ENCODE measurements around the gene FADS2. TPM values are rescaled to one million over a fixed set of nuclear protein-coding genes. Genes with fewer than 3 reads are reported as not detected.
A peak's percentile ranks its signal among the peaks of the same experiment; 100 is the strongest.

FADS2 gene
- total RNA-seq, 1 experiment from 2014 or later, result 423 TPM

- no peak for DNase-seq (ENCODE audit: low spot score)
- ATAC-seq, result no peak
- Mint-ChIP-seq H3K27me3 (ENCODE audit: low read depth) (no peaks in the 10 kb centered on the region; the same call in 1 of the 2 replicates), H3K9me3 (no peaks in the 10 kb centered on the region), H3K36me3 (no peaks in the 10 kb centered on the region), H3K27ac (no peak overlapping the region), H3K4me3 (no peak overlapping the region), H3K4me1 (peaks cover 34% of the 10 kb centered on the region)
- ChIA-PET POLR2A (interaction anchor here (0.6 to 1.2 kb wide), 2 partner anchors 64 to 367 kb away, joined by 3 to 4 read pairs; no protein-coding TSS in a partner anchor), CTCF (interaction anchor here (1.0 to 4.7 kb wide), 6 partner anchors 8 to 203 kb away, joined by 3 to 32 read pairs (median 21); no protein-coding TSS in a partner anchor)
- TF ChIP-seq CBFB (CRISPR knock-in tag; IDR thresholded peaks at IDR 0.05; ENCODE audit: low read depth), result no peak
- no peak for TF ChIP-seq EMX1 (CRISPR knock-in tag; IDR thresholded peaks at IDR 0.05)
Observed at GRCh38 chr11:61879152-61879551, 51.1 kb downstream of the FADS2 start.

GRCh38 chr11:61880031-61880430 is 51.9 kb downstream of the FADS2 start:
- CTCF ChIA-PET, result interaction anchor here (1.0 to 4.7 kb wide), 6 partner anchors 9 to 228 kb away, joined by 3 to 32 read pairs (median 21); no protein-coding TSS in a partner anchor
- ATAC-seq (no peak), DNase-seq (ENCODE audit: low spot score) (no peak)
- POLR2A ChIA-PET, result interaction anchor here (0.6 to 2.5 kb wide), 4 partner anchors 65 to 366 kb away, joined by 3 to 10 read pairs (median 4); partner anchors contain the start of gene BEST1
- peaks cover 32% of the 10 kb centered on the region for H3K4me1 Mint-ChIP-seq
- no peaks in the 10 kb centered on the region for H3K27me3 Mint-ChIP-seq (ENCODE audit: low read depth)
- H3K27ac Mint-ChIP-seq, result peak overlapping the region; percentile 21
- H3K4me3 Mint-ChIP-seq, result no peak overlapping the region
- TF ChIP-seq, protein P1, sequence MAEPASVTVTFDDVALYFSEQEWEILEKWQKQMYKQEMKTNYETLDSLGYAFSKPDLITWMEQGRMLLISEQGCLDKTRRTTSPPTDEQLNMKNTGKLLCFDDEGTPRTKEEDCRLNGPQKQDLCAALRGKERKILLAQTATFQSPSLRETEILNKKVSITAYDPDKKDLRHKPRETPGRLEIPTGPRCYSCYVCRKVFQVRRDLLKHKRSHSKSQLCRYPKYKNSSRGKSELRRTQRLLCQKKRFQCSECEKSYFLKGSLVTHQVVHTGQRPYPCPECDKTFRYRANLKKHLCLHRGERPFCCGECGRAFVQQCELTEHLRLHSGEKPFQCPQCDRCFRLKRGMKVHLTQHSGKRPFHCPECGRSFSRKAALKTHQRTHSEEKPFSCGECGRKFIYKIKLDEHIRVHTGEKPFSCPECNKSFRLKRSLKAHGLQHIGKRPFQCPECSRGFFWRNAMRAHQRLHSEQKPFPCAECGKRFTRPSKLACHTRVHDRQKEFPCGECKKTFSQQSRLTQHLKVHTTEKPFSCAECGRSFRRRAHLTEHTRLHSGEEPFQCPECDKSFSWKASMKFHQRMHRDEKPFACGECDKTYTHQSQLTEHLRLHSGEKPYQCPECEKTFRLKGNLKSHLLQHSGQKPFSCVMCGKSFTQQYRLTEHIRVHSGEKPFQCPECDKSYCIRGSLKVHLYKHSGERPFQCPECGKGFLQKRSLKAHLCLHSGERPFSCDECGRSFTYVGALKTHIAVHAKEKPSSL (CRISPR knock-in tag; conservative IDR thresholded peaks at IDR 0.05), result no peak
- no peak for TF ChIP-seq TEAD1 (CRISPR knock-in tag; IDR thresholded peaks at IDR 0.05)
- TF ChIP-seq, protein P2, sequence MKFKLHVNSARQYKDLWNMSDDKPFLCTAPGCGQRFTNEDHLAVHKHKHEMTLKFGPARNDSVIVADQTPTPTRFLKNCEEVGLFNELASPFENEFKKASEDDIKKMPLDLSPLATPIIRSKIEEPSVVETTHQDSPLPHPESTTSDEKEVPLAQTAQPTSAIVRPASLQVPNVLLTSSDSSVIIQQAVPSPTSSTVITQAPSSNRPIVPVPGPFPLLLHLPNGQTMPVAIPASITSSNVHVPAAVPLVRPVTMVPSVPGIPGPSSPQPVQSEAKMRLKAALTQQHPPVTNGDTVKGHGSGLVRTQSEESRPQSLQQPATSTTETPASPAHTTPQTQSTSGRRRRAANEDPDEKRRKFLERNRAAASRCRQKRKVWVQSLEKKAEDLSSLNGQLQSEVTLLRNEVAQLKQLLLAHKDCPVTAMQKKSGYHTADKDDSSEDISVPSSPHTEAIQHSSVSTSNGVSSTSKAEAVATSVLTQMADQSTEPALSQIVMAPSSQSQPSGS (CRISPR knock-in tag; IDR thresholded peaks at IDR 0.05; ENCODE audit: borderline replicate concordance, low read depth), result no peak
- TF ChIP-seq JAZF1 (CRISPR knock-in tag; IDR thresholded peaks at IDR 0.05), result no peak
- no peak for TF ChIP-seq PREB (CRISPR knock-in tag; IDR thresholded peaks at IDR 0.05; ENCODE audit: borderline replicate concordance)
- TF ChIP-seq USF2 (CRISPR knock-in tag; IDR thresholded peaks at IDR 0.05), result no peak
- TF ChIP-seq NR3C1 (CRISPR knock-in tag; conservative IDR thresholded peaks at IDR 0.05; ENCODE audit: low read depth), result no peak
- H3K36me3 Mint-ChIP-seq, result no peaks in the 10 kb centered on the region
- no peaks in the 10 kb centered on the region for H3K9me3 Mint-ChIP-seq

DNA sequence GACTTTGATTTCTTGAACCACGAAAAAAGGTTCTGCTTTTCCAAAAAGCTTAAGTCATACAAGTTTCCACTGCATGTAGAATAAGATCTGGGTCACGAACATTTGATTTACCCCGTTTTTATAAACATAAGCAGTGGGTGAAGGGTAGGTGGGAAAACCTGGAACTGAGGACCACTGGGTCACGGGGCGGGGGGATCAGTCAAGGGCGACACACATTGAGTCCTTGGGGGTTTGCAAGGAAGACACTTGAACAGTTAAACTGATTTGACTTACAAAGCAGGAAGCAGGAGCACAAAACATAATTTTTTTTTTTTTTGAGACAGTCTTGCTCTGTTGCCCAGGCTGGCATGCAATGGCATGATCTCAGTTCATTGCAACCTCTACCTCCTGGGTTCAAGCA is 52.4 kb downstream of the FADS2 start:
- peaks cover 31% of the 10 kb centered on the region for H3K4me1 Mint-ChIP-seq
- no peak overlapping the region for H3K4me3 Mint-ChIP-seq
- ChIA-PET POLR2A (interaction anchor here (0.6 to 2.5 kb wide), 3 partner anchors 69 to 205 kb away, joined by 3 to 10 read pairs (median 8); partner anchors contain the start of gene BEST1), CTCF (interaction anchor here (1.0 to 4.7 kb wide), 10 partner anchors 10 to 228 kb away, joined by 3 to 33 read pairs (median 14); no protein-coding TSS in a partner anchor)
- DNase-seq (ENCODE audit: low spot score) (no peak), ATAC-seq (no peak)
- H3K27me3 Mint-ChIP-seq (ENCODE audit: low read depth), result no peaks in the 10 kb centered on the region
- H3K27ac Mint-ChIP-seq, result no peak overlapping the region; the same call in 1 of the 2 replicates
- H3K9me3 Mint-ChIP-seq, result no peaks in the 10 kb centered on the region
- no peaks in the 10 kb centered on the region for H3K36me3 Mint-ChIP-seq
- TF ChIP-seq MXD4 (CRISPR knock-in tag; IDR thresholded peaks at IDR 0.05; ENCODE audit: borderline replicate concordance), result no peak
- TF ChIP-seq, protein P3, sequence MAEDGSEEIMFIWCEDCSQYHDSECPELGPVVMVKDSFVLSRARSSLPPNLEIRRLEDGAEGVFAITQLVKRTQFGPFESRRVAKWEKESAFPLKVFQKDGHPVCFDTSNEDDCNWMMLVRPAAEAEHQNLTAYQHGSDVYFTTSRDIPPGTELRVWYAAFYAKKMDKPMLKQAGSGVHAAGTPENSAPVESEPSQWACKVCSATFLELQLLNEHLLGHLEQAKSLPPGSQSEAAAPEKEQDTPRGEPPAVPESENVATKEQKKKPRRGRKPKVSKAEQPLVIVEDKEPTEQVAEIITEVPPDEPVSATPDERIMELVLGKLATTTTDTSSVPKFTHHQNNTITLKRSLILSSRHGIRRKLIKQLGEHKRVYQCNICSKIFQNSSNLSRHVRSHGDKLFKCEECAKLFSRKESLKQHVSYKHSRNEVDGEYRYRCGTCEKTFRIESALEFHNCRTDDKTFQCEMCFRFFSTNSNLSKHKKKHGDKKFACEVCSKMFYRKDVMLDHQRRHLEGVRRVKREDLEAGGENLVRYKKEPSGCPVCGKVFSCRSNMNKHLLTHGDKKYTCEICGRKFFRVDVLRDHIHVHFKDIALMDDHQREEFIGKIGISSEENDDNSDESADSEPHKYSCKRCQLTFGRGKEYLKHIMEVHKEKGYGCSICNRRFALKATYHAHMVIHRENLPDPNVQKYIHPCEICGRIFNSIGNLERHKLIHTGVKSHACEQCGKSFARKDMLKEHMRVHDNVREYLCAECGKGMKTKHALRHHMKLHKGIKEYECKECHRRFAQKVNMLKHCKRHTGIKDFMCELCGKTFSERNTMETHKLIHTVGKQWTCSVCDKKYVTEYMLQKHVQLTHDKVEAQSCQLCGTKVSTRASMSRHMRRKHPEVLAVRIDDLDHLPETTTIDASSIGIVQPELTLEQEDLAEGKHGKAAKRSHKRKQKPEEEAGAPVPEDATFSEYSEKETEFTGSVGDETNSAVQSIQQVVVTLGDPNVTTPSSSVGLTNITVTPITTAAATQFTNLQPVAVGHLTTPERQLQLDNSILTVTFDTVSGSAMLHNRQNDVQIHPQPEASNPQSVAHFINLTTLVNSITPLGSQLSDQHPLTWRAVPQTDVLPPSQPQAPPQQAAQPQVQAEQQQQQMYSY (CRISPR knock-in tag; IDR thresholded peaks at IDR 0.05), result peak; percentile 75

All from WTC11 (cell line).